Adrenal gland (tissue), 12 donors: ENCODE measurements around the gene EML6. TPM values are rescaled to one million over a fixed set of nuclear protein-coding genes. Genes with fewer than 3 reads are reported as not detected.

Source experiments
- DNase-seq, 7 donors: peaks; one replicate each; pipeline ENCODE4 v3.0.0-alpha.2; 2019 to 2020
- H3K27ac ChIP-seq, 5 donors: fragments of 200-600 bp; sonication (generic) in 4 of 5; 1 replicate in 3 of 5; 2 replicates in 2 of 5; pipeline versions ENCODE4 v1.5.1 to v1.8.0; 2016 to 2020; ENCODE audit warnings: mild to moderate bottlenecking in 1 of 5
- H3K27me3 ChIP-seq: fragments of 200-600 bp; 2 replicates; pipeline ENCODE4 v1.8.0; 2021
- H3K36me3 ChIP-seq, 2 donors: fragments of 200-600 bp; replicated peaks in 1 of 2; 1 replicate in 1 of 2; 2 replicates in 1 of 2; pipeline versions ENCODE4 v1.5.1 to v1.8.0; 2018 to 2022
- H3K4me1 ChIP-seq, 2 donors: fragments of 200-600 bp; replicated peaks in 1 of 2; 1 replicate in 1 of 2; 2 replicates in 1 of 2; pipeline versions ENCODE4 v1.5.1 to v1.8.0; 2018 to 2021
- H3K4me3 ChIP-seq, 4 donors: fragments of 200-600 bp; sonication (generic) in 3 of 4; one replicate each; pipeline ENCODE4 v1.5.1; 2016 to 2018
- H3K9me3 ChIP-seq, 3 donors: fragments of 200-600 bp; sonication (generic) in 1 of 3; replicated peaks in 1 of 3; 1 replicate in 2 of 3; 2 replicates in 1 of 3; pipeline versions ENCODE4 v1.5.1 to v1.8.0; 2016 to 2021
- CTCF ChIP-seq, 6 experiments: fragments of 450-650 bp in 4 of 6; fragments of 200-600 bp in 2 of 6; sonication (generic) in 1 of 6; IDR thresholded peaks; 1 replicate in 5 of 6; 2 replicates in 1 of 6; pipeline versions ENCODE4 v1.5.1 to v1.8.0; 2016 to 2021; ENCODE audit warnings: antibody characterized with exemption in 6 of 6, mild to moderate bottlenecking in 2 of 6, moderate library complexity in 1 of 6
- POLR2A ChIP-seq, 2 donors: fragments of 450-650 bp; IDR thresholded peaks; one replicate each; pipeline ENCODE4 v1.6.1; 2017; ENCODE audit warnings: antibody characterized with exemption in 2 of 2, mild to moderate bottlenecking in 2 of 2, moderate library complexity in 1 of 2
- WGBS, 4 donors: extraction: QIAGEN DNeasy Blood & Tissue Kit in 2 of 4; methylation state at CpG; one replicate each; pipeline versions ENCODE4 v1.1.5 to v1.1.7; 2013 to 2017; 5-methylcytosine and 5-hydroxymethylcytosine counted together
- intact Hi-C, 2 donors: fragments of 100-400 bp; cut with DNase I; formaldehyde crosslinking; loops; one replicate each; pipeline versions ENCODE4 v1.14.1 to v1.15.0; 2022 to 2023
- polyA plus RNA-seq, 3 donors: library from polyadenylated mRNA; stranded (reverse); fragments of 200-250 nt in 2 of 3; fragments of 350-450 nt in 1 of 3; fragmentation: Illumina TruSeq in 1 of 3; extraction: RNeasy Lipid Tissue Mini Kit (QIAGEN cat#74804) in 1 of 3; gene quantifications; one replicate each; pipeline ENCODE4 v1.2.3, GENCODE V29; 2013 to 2014
- total RNA-seq, 9 donors: library from RNA; depleted of rRNA in 4 of 9; stranded (reverse); fragments of >200 nt in 4 of 9; fragments of 120-200 nt in 1 of 9; fragmentation: NEBNext Ultra II Directional in 1 of 9; extraction: Animal tissue kit (Norgen Biotek cat#: 25700) in 1 of 9; gene quantifications; one replicate each; pipeline versions ENCODE4 v1.1.0 to v1.2.4, GENCODE V29; 2013 to 2023
- donor health status: healthy with polysubstance abuse.
- donor health status: Bipolar disorder and iron deficiency.
- donor health status: DM: yes; HTN: yes; CAD: no.
- donor health status: DM: no; HTN: no; CAD: no.
- donor health status: DM: no; HTN: no; CAD: no.
- donor health status: DM: yes; HTN: yes; CAD: no.

EML6 gene
- total and polyA plus RNA-seq, 12 donors, result 6.0 to 19.3 (median 10.9) TPM

DNA sequence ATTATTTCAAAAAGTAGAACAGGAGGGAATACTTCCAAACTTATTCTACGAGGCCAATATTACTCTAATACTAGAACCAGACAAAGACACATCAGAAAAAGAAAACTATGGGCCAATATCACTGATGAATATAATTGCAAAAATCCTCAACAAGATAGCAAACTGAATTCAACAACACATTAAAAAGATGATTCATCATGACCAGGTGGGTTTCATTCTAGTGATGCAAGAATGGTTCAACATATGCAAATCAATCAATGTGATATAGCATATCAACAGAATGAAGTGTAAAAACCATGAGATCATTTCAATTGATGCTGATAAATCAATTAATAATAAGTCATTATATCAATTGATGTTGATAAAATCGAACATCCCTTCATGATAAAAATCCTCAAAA is 22.4 kb upstream of the EML6 start:
- no peak overlapping the region for H3K4me3 ChIP-seq
- H3K27ac ChIP-seq, result no peak overlapping the region
- no peaks in the 10 kb centered on the region for H3K36me3 ChIP-seq
- 86 to 96% (median 91%) methylated on average over 2 of the region's 2 CpGs for WGBS, 4 donors
- TF ChIP-seq CTCF (IDR thresholded peaks at IDR 0.05) (no peak), POLR2A (IDR thresholded peaks at IDR 0.05) (no peak)
- H3K9me3 ChIP-seq, result no peaks in the 10 kb centered on the region
- no peak for DNase-seq
- no peaks in the 10 kb centered on the region for H3K27me3 ChIP-seq
- intact Hi-C loops, result loop anchor here in 1 of 2 donors (10.0 kb wide), 2 partner anchors 176 to 596 kb away; no protein-coding TSS in a partner anchor
- peaks cover 0 to 5% of the 10 kb centered on the region in 2 donors for H3K4me1 ChIP-seq

DNA sequence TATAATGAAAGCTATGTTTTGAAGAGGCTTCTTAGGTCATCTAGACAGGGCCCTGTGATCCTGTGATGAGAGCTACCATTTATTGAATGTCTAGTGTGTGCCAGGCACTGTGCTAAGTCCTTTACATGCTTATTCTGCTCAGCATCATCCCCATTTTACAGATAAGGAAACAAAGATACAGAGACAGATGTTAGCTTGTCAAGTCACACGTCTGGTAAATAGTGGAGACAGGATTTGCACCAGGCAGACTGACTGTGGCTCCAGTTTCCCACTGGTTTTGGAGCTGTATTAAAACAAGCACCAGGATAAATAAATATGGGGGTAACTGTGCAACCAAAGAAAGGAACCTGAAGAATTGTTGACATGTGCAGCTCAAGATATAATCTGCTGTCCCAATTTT is 19.2 kb upstream of the EML6 start:
- Histone ChIP-seq H3K27ac (no peak overlapping the region), H3K4me1 (peaks cover 0 to 16% of the 10 kb centered on the region in 2 donors), H3K36me3 (no peaks in the 10 kb centered on the region), H3K27me3 (no peaks in the 10 kb centered on the region), H3K9me3 (no peaks in the 10 kb centered on the region), H3K4me3 (no peak overlapping the region)
- intact Hi-C loops, result loop anchor here in 1 of 2 donors (10.0 kb wide), 2 partner anchors 179 to 599 kb away; no protein-coding TSS in a partner anchor
- 81 to 92% (median 85%) methylated on average over 1 of the region's 1 CpG for WGBS, 4 donors
- no peak for DNase-seq
- TF ChIP-seq POLR2A (IDR thresholded peaks at IDR 0.05), result no peak
- no peak for TF ChIP-seq CTCF (IDR thresholded peaks at IDR 0.05)

DNA sequence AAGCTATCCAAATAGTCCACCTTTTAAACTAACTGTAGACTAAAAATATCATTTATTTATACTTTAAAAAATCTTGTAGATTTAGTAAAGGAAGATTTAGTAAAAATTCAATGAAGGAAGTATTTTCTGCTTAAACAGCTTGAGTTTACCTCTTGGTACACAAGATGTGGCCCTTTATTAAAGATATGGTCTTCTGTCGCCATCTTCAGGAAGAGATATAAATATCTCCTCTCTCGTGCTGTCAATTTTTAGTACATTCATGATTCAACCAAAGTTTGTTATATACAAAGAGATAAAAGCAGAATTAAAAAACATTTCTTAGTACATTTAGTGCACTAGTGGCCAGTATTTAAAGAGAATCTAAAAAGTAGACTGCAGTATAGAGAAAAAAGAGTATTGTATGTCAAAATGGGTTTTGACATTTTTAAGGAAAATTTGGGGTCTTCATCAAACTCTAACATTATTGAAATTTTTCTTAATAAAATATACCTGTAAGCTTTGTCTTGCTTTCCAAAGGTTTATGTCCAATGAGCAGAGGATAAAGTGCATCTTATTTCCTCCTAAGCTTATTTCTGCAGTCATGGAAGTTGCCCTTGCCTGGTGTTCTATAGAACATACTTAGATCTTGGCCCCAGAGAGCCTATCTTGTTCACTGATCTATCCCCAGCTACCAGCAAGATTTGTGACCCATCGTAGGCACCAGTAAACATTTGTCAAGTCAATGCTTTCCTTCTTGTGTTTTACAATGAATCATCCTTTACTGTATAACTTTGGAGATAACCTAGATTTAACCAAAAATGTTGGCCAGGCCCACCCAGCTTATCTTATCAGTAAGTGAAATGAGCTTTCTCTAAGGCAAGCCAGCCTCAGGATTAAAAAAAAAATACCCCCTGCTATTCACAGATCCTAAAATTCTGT is 18.5 kb upstream of the EML6 start:
- H3K27ac ChIP-seq, result no peak overlapping the region
- peak in 2 of 7 donors; percentile 21 for DNase-seq
- H3K4me1 ChIP-seq, result peaks cover 0 to 16% of the 10 kb centered on the region in 2 donors
- no peak for TF ChIP-seq POLR2A (IDR thresholded peaks at IDR 0.05)
- TF ChIP-seq CTCF (IDR thresholded peaks at IDR 0.05), result peak; percentile 22 to 88 (median 72)
- WGBS, 4 donors, result 1 to 6% (median 5%) methylated on average over 3 of the region's 3 CpGs
- H3K9me3 ChIP-seq, result no peaks in the 10 kb centered on the region
- no peaks in the 10 kb centered on the region for H3K27me3 ChIP-seq
- intact Hi-C loops, result loop anchor here in 1 of 2 donors (10.0 kb wide), 2 partner anchors 180 to 600 kb away; no protein-coding TSS in a partner anchor
- H3K4me3 ChIP-seq, result no peak overlapping the region
- H3K36me3 ChIP-seq, result no peaks in the 10 kb centered on the region

DNA sequence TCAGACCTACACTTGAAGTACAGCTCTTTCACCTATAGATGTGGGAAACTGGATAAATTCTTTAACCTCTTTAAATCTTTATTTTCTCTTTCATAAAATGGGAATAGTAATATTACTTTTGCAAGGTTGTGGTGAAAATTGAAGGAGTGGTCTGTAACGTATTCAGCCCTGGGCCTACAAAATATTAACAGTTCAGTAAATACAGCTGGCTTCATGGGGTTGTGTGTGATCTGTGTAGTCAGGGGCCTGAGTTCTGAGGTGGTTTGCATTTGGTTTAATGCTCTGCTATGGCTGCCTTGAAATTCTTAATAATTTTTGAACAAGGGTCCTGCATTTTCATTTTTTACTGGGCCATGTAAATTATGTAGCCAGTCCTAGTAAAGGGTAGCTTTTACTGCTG is 16.8 kb upstream of the EML6 start:
- no peak for DNase-seq
- TF ChIP-seq POLR2A (IDR thresholded peaks at IDR 0.05), result no peak
- no peak for TF ChIP-seq CTCF (IDR thresholded peaks at IDR 0.05)
- H3K4me1 ChIP-seq, result peaks cover 0 to 16% of the 10 kb centered on the region in 2 donors
- no peaks in the 10 kb centered on the region for H3K27me3 ChIP-seq
- WGBS, 4 donors, result 92 to 100% (median 94%) methylated on average over 1 of the region's 1 CpG
- no peak overlapping the region for H3K27ac ChIP-seq
- H3K9me3 ChIP-seq, result no peaks in the 10 kb centered on the region
- no peaks in the 10 kb centered on the region for H3K36me3 ChIP-seq
- intact Hi-C loops, result loop anchor here in 1 of 2 donors (10.0 kb wide), 2 partner anchors 182 to 602 kb away; no protein-coding TSS in a partner anchor
- no peak overlapping the region for H3K4me3 ChIP-seq
